HL-60 (cell line): ENCODE data around the gene RSPH10B2.

ENCODE experiments used
- CTCF ChIP-seq: IDR thresholded peaks from one replicate; pipeline ENCODE4 v1.5.1; 2011; ENCODE audit warnings: low read length, control low read depth, inconsistent platforms; ENCODE audit not compliant: insufficient read depth
- POLR2AphosphoS5 ChIP-seq: IDR thresholded peaks from 2 replicates; pipeline ENCODE4 v1.6.1; 2012; ENCODE audit warnings: low read depth

- TF ChIP-seq CTCF (no peak), POLR2AphosphoS5 (no peak)
Observed at GRCh38 chr7:6718124-6718523, 35.8 kb upstream of the RSPH10B2 start.
